HepG2 (cell line): ENCODE results near the gene TRIM37. TPM values are rescaled to one million over a fixed set of nuclear protein-coding genes. Genes with fewer than 3 reads are reported as not detected.

Experiments
- ATAC-seq: fragments of 200-7000 bp; cut with Tn5 transposase; 3 replicates; pipeline ENCODE4 v1.9.1; 2020; ENCODE audit warnings: mild to moderate bottlenecking, moderate library complexity
- BruUV-seq: library from RNA; stranded (reverse); fragments of 400-500 nt; replicated peaks from 2 replicates; lab custom pipeline; 2021; lab: Mats Ljungman, UMichigan
- CTCF ChIA-PET: fragments of 300-600 bp; formaldehyde crosslinking; extraction: SDS; loops from one replicate; lab custom pipeline; 2021; ENCODE audit warnings: low total read pairs, inconsistent platforms, low intra/inter-chr PET ratio; lab: Yijun Ruan, JAX
- POLR2A ChIA-PET: fragments of 350-600 bp; sonication (Branson Sonifier 250); formaldehyde crosslinking; loops from one replicate; lab custom pipeline; 2020; ENCODE audit warnings: antibody characterized with exemption, inconsistent platforms; lab: Yijun Ruan, JAX
- DNase-seq: peaks from one replicate; pipeline ENCODE4 v3.0.0-alpha.2; 2015; ENCODE audit warnings: low spot score
- FAIRE-seq: peaks from 3 replicates; lab custom pipeline; 2011; peaks lifted over from hg19 to GRCh38; lab: Jason Lieb, UNC
- H2AFZ ChIP-seq: one replicate; pipeline ENCODE4 v1.6.1; 2011; ENCODE audit warnings: low read length, inconsistent platforms
- H3K27ac ChIP-seq: fragments of 300-600 bp; 3 replicates; pipeline ENCODE4 v1.8.0; 2011; ENCODE audit warnings: mixed run types, mild to moderate bottlenecking, mixed read lengths, low read length, inconsistent platforms; ENCODE audit not compliant: insufficient read depth; ENCODE audit errors: extremely low read length
- H3K27me3 ChIP-seq, 2 experiments: fragments of 200-600 bp in 1 of 2; 2 replicates in 1 of 2; 3 replicates in 1 of 2; pipeline versions ENCODE4 v1.6.0 to v1.8.0; 2011; ENCODE audit warnings: low read length in 2 of 2, mild to moderate bottlenecking in 2 of 2, moderate library complexity in 2 of 2, inconsistent platforms in 1 of 2; ENCODE audit not compliant: insufficient read depth in 2 of 2, control insufficient read depth in 1 of 2
- H3K36me3 ChIP-seq, 2 experiments: fragments of 200-600 bp in 1 of 2; replicated peaks in 1 of 2; 2 replicates in 1 of 2; 3 replicates in 1 of 2; pipeline versions ENCODE4 v1.5.1 to v1.8.0; 2011; ENCODE audit warnings: low read length in 2 of 2, inconsistent platforms in 1 of 2; ENCODE audit not compliant: insufficient read depth in 2 of 2, control insufficient read depth in 1 of 2
- H3K4me1 ChIP-seq: 2 replicates; pipeline ENCODE4 v1.5.1; 2012; ENCODE audit warnings: low read length, inconsistent platforms; ENCODE audit not compliant: insufficient read depth
- H3K4me2 ChIP-seq: 2 replicates; pipeline ENCODE4 v1.6.0; 2011; ENCODE audit warnings: low read depth, low read length, inconsistent platforms
- H3K4me3 ChIP-seq, 3 experiments: fragments of 200-600 bp in 1 of 3; sonication (generic), shearing (Covaris generic) in 1 of 3; replicated peaks in 1 of 3; 2 replicates each; pipeline ENCODE4 v1.5.1; 2011 to 2016; ENCODE audit warnings: low read length in 3 of 3, inconsistent platforms in 2 of 3, low read depth in 2 of 3, mild to moderate bottlenecking in 2 of 3, control low read depth in 1 of 3, mixed read lengths in 1 of 3; ENCODE audit not compliant: insufficient read depth in 1 of 3
- H3K79me2 ChIP-seq: one replicate; pipeline ENCODE4 v1.6.1; 2011; ENCODE audit warnings: low read length, inconsistent platforms; ENCODE audit not compliant: insufficient read depth
- H3K9ac ChIP-seq: 2 replicates; pipeline ENCODE4 v1.6.0; 2011; ENCODE audit warnings: mild to moderate bottlenecking, low read depth, low read length, inconsistent platforms; ENCODE audit not compliant: insufficient read depth
- H3K9me3 ChIP-seq: 2 replicates; pipeline ENCODE4 v1.5.1; 2012; ENCODE audit warnings: mild to moderate bottlenecking, low read length
- H4K20me1 ChIP-seq: 2 replicates; pipeline ENCODE4 v1.6.0; 2011; ENCODE audit warnings: inconsistent platforms, mild to moderate bottlenecking, low read length, moderate library complexity; ENCODE audit not compliant: insufficient read depth
- AKAP8 ChIP-seq: sonication (generic); formaldehyde crosslinking; IDR thresholded peaks from 2 replicates; pipeline ENCODE4 v1.5.1; 2020; ENCODE audit warnings: mild to moderate bottlenecking, missing genetic modification reagents
- LRRFIP1 ChIP-seq: sonication (generic); formaldehyde crosslinking; conservative IDR thresholded peaks from 2 replicates; pipeline ENCODE4 v1.4.0; 2020; ENCODE audit warnings: missing genetic modification reagents
- MEF2D ChIP-seq: sonication (generic); formaldehyde crosslinking; IDR thresholded peaks from 2 replicates; pipeline ENCODE4 v1.5.1; 2020; ENCODE audit warnings: mild to moderate bottlenecking, missing genetic modification reagents
- NAIF1 ChIP-seq: sonication (generic); formaldehyde crosslinking; IDR thresholded peaks from 2 replicates; pipeline ENCODE4 v1.5.0; 2020; ENCODE audit warnings: mild to moderate bottlenecking, missing genetic modification reagents, borderline replicate concordance
- PCBP2 ChIP-seq: fragments of 200-400 bp; formaldehyde crosslinking; optimal IDR thresholded peaks from 2 replicates; pipeline ENCODE3; 2018; ENCODE audit warnings: low read length, low read depth; ENCODE audit not compliant: poor library complexity, severe bottlenecking
- RARG ChIP-seq: sonication (generic); formaldehyde crosslinking; IDR thresholded peaks from 2 replicates; pipeline ENCODE4 v1.4.0; 2020; ENCODE audit warnings: low read depth, mild to moderate bottlenecking, missing genetic modification reagents
- ZFX ChIP-seq: sonication (generic); formaldehyde crosslinking; IDR thresholded peaks from 2 replicates; pipeline ENCODE4 v1.4.0; 2020; ENCODE audit warnings: mild to moderate bottlenecking, low read depth, missing genetic modification reagents, moderate library complexity
- WGBS: methylation state at CpG from one replicate; pipeline ENCODE4 v1.1.6; 2017; ENCODE audit warnings: low lambda C conversion rate; 5-methylcytosine and 5-hydroxymethylcytosine counted together
- in situ Hi-C: cut with HindIII; loops from 2 replicates; pipeline ENCODE4 v1.10.0; 2017; ENCODE audit warnings: low pct_unique_long_range_greater_than_20kb; ENCODE audit not compliant: extremely low pct_ligation_motif_present
- intact Hi-C: fragments of 100-400 bp; cut with micrococcal nuclease; formaldehyde crosslinking; loops from one replicate; pipeline ENCODE4 v1.10.0; 2022; ENCODE audit not compliant: unreplicated experiment
- polyA plus RNA-seq, 8 experiments: library from polyadenylated mRNA; depleted of rRNA in 3 of 8; stranded (reverse) in 7 of 8; unstranded in 1 of 8; fragments of >200 nt; fragmentation: Illumina TruSeq in 4 of 8; extraction: Trizol in 4 of 8; gene quantifications; 2 replicates each; pipeline versions ENCODE4 v1.2.1 to v1.2.3, GENCODE V29; 2011 to 2016; ENCODE audit warnings: low read depth in 4 of 8, missing spikeins in 1 of 8, mixed read lengths in 1 of 8; ENCODE audit not compliant: insufficient read depth in 1 of 8
- total RNA-seq, 5 experiments: library from RNA; depleted of rRNA; stranded (reverse); fragments of >200 nt; fragmentation: Illumina TruSeq; extraction: Trizol; gene quantifications; 2 replicates each; pipeline ENCODE4 v1.2.3, GENCODE V29; 2016; ENCODE audit warnings: low read depth in 1 of 5

TRIM37 gene
- total and polyA plus RNA-seq, 2 of the 13 experiments (the other 11 are each of a cell fraction or from before 2014, with no cell fraction given), result 12.4 to 39.1 TPM

GRCh38 chr17:59129814-59130213, 23.1 kb upstream of the TRIM37 start (continued):
- TF ChIP-seq AKAP8 (CRISPR knock-in tag), result no peak
- TF ChIP-seq MEF2D, result no peak
- peak; percentile 73 for TF ChIP-seq PCBP2
- TF ChIP-seq LRRFIP1, result no peak
- no peak for TF ChIP-seq RARG
- no peak for TF ChIP-seq NAIF1 (CRISPR knock-in tag)

- Histone ChIP-seq H3K27me3 (no peaks in the 10 kb centered on the region), H3K9me3 (no peaks in the 10 kb centered on the region)
- intact Hi-C loops, result no loop called here
- TF ChIP-seq ZFX (CRISPR knock-in tag), result no peak
- TF ChIP-seq, all 625 proteins: peak for 0
- H3K4me1 ChIP-seq, result no peaks in the 10 kb centered on the region
- in situ Hi-C loops, result no loop called here
- H2AFZ ChIP-seq, result no peak overlapping the region
- H3K9ac ChIP-seq, result no peak overlapping the region
- DNase-seq, result no peak
- H3K27ac ChIP-seq, result no peak overlapping the region
- ChIA-PET CTCF (no interaction called here), POLR2A (no interaction called here)
- H3K36me3 ChIP-seq, result peaks cover 7 to 38% of the 10 kb centered on the region in 2 experiments
- WGBS, result 97% methylated on average over 3 of the region's 3 CpGs
- H4K20me1 ChIP-seq, result no peaks in the 10 kb centered on the region
- BruUV-seq, result no TSS peak
- H3K4me3 ChIP-seq, result no peak overlapping the region
- peaks cover 8% of the 10 kb centered on the region for H3K79me2 ChIP-seq
- no peak for FAIRE-seq
- ATAC-seq, result no peak
- H3K4me2 ChIP-seq, result no peak overlapping the region
Observed at GRCh38 chr17:59126809-59127417, 20.2 kb upstream of the TRIM37 start.
